Hematopoietic multipotent progenitor cell treated with erythropoietin and hydrocortisone succinate and interleukin-3 and kit ligand, for 15 days (in vitro differentiated cells): ENCODE results near the gene TNS4.

Experiments
- DNase-seq: peaks from one replicate; pipeline ENCODE4 v3.0.0-alpha.2; 2015; ENCODE audit warnings: low spot score

TNS4 gene

GRCh38 chr17:40536295-40537171, 35.1 kb upstream of the TNS4 start:
- DNase-seq: no peak

GRCh38 chr17:40535924-40536294, 34.5 kb upstream of the TNS4 start:
- no peak for DNase-seq

GRCh38 chr17:40535438-40535837, 34.0 kb upstream of the TNS4 start:
- no peak for DNase-seq

- DNase-seq: no peak
These were observed 33.2 kb upstream of the TNS4 start for GRCh38 chr17:40534371-40535189.

GRCh38 chr17:40533896-40534295, 32.5 kb upstream of the TNS4 start:
- no peak for DNase-seq

GRCh38 chr17:40532520-40533253, 31.3 kb upstream of the TNS4 start:
- no peak for DNase-seq

GRCh38 chr17:40531051-40531991, 29.9 kb upstream of the TNS4 start:
- DNase-seq: no peak

GRCh38 chr17:40530531-40530994, 29.1 kb upstream of the TNS4 start:
- no peak for DNase-seq

- no peak for DNase-seq
These were observed 28.6 kb upstream of the TNS4 start for GRCh38 chr17:40529991-40530390.

- DNase-seq: no peak
These were observed 27.4 kb upstream of the TNS4 start for GRCh38 chr17:40528692-40529417.

GRCh38 chr17:40526668-40527067, 25.2 kb upstream of the TNS4 start:
- no peak for DNase-seq

GRCh38 chr17:40525294-40525693, 23.9 kb upstream of the TNS4 start:
- no peak for DNase-seq

GRCh38 chr17:40524243-40524965, 23.0 kb upstream of the TNS4 start:
- no peak for DNase-seq

GRCh38 chr17:40522961-40523310, 21.5 kb upstream of the TNS4 start:
- DNase-seq: no peak

GRCh38 chr17:40522250-40522960, 21.0 kb upstream of the TNS4 start:
- no peak for DNase-seq

GRCh38 chr17:40520991-40521453, 19.6 kb upstream of the TNS4 start:
- DNase-seq: no peak

- no peak for DNase-seq
These were observed 17.8 kb upstream of the TNS4 start for GRCh38 chr17:40519089-40519775.

GRCh38 chr17:40518401-40519088, 17.1 kb upstream of the TNS4 start:
- DNase-seq: no peak
